IMR-90 (cell line): Measurements from ENCODE around the gene OR2A12. TPM values are rescaled to one million over a fixed set of nuclear protein-coding genes. Genes with fewer than 3 reads are reported as not detected.
"Not testable (repeated sequence)": the region's sequence is repeated elsewhere in the genome, so short reads cannot be mapped to it uniquely, and the experiment has no call there.

ENCODE experiments used
- ATAC-seq: fragments of 200-7000 bp; cut with Tn5 transposase; 2 replicates; pipeline ENCODE4 v1.9.1; 2020; ENCODE audit warnings: low read depth, mild to moderate bottlenecking, moderate library complexity
- BruUV-seq: library from RNA; stranded (reverse); fragments of 400-500 nt; replicated peaks from 2 replicates; lab custom pipeline; 2021; lab: Mats Ljungman, UMichigan
- CTCF ChIA-PET: fragments of 300-600 bp; formaldehyde crosslinking; extraction: SDS; loops from one replicate; lab custom pipeline; 2021; ENCODE audit warnings: antibody characterized with exemption; lab: Yijun Ruan, JAX
- POLR2A ChIA-PET: fragments of 300-600 bp; sonication (Branson Sonifier 250); formaldehyde crosslinking; loops from one replicate; lab custom pipeline; 2022; ENCODE audit warnings: antibody characterized with exemption; ENCODE audit not compliant: unreplicated experiment; lab: Charles Lee
- DNase-seq: peaks from one replicate; pipeline ENCODE4 v3.0.0; 2013
- H2AFZ ChIP-seq: replicated peaks from 2 replicates; pipeline ENCODE3; 2013; ENCODE audit warnings: low read length, mild to moderate bottlenecking; ENCODE audit not compliant: poor library complexity
- H2AK5ac ChIP-seq: 2 replicates; pipeline ENCODE4 v1.6.1; 2013; ENCODE audit warnings: low read depth, low read length, inconsistent platforms
- H2AK9ac ChIP-seq: replicated peaks from 2 replicates; pipeline ENCODE3; 2013; ENCODE audit warnings: mild to moderate bottlenecking, low read depth, low read length, moderate library complexity; ENCODE audit not compliant: poor library complexity
- H2BK120ac ChIP-seq: 2 replicates; pipeline ENCODE4 v1.6.1; 2013; ENCODE audit warnings: low read depth, low read length, inconsistent platforms
- H2BK15ac ChIP-seq: 3 replicates; pipeline ENCODE4 v1.6.1; 2013; ENCODE audit warnings: low read depth, low read length, inconsistent platforms
- H2BK20ac ChIP-seq: 2 replicates; pipeline ENCODE4 v1.6.1; 2013; ENCODE audit warnings: low read depth, mild to moderate bottlenecking, inconsistent platforms, low read length, moderate library complexity
- H2BK5ac ChIP-seq: 2 replicates; pipeline ENCODE4 v1.6.1; 2013; ENCODE audit warnings: mild to moderate bottlenecking, low read depth, low read length, inconsistent platforms; ENCODE audit not compliant: poor library complexity, severe bottlenecking
- H3K14ac ChIP-seq: replicated peaks from 2 replicates; pipeline ENCODE4 v1.6.1; 2013; ENCODE audit warnings: low read depth, low read length, inconsistent platforms
- H3K18ac ChIP-seq: 2 replicates; pipeline ENCODE4 v1.6.1; 2013; ENCODE audit warnings: low read depth, low read length, control low read depth
- H3K23ac ChIP-seq: 2 replicates; pipeline ENCODE4 v1.6.1; 2013; ENCODE audit warnings: low read depth, low read length, inconsistent platforms
- H3K27ac ChIP-seq: 2 replicates; pipeline ENCODE4 v1.5.1; 2013; ENCODE audit warnings: mild to moderate bottlenecking, control low read depth, low read length; ENCODE audit not compliant: insufficient read depth
- H3K27me3 ChIP-seq: 2 replicates; pipeline ENCODE4 v1.6.1; 2013; ENCODE audit warnings: low read length; ENCODE audit not compliant: control insufficient read depth, insufficient read depth
- H3K36me3 ChIP-seq: 2 replicates; pipeline ENCODE4 v1.6.1; 2013; ENCODE audit warnings: low read length, mixed read lengths; ENCODE audit not compliant: control insufficient read depth, insufficient read depth
- H3K4ac ChIP-seq: 2 replicates; pipeline ENCODE4 v1.6.1; 2013; ENCODE audit warnings: low read depth, low read length, inconsistent platforms
- H3K4me1 ChIP-seq: 2 replicates; pipeline ENCODE4 v1.6.1; 2013; ENCODE audit warnings: low read length, mixed read lengths; ENCODE audit not compliant: control insufficient read depth, insufficient read depth
- H3K4me2 ChIP-seq: 2 replicates; pipeline ENCODE4 v1.6.1; 2013; ENCODE audit warnings: low read depth, mild to moderate bottlenecking, control low read depth, low read length, moderate library complexity
- H3K4me3 ChIP-seq: 2 replicates; pipeline ENCODE4 v1.5.1; 2013; ENCODE audit warnings: low read depth, mild to moderate bottlenecking, control low read depth, low read length, moderate library complexity; ENCODE audit not compliant: insufficient read depth
- H3K56ac ChIP-seq: 2 replicates; pipeline ENCODE4 v1.6.1; 2013; ENCODE audit warnings: low read length, inconsistent platforms; ENCODE audit not compliant: insufficient read depth; ENCODE audit errors: extremely low read depth
- H3K79me1 ChIP-seq, 2 experiments: 2 replicates each; pipeline ENCODE4 v1.6.1; 2013; ENCODE audit warnings: low read length in 2 of 2, inconsistent platforms in 1 of 2, low read depth in 1 of 2
- H3K9ac ChIP-seq: 2 replicates; pipeline ENCODE4 v1.6.1; 2013; ENCODE audit warnings: low read depth, low read length, control low read depth
- H3K9me1 ChIP-seq: 2 replicates; pipeline ENCODE4 v1.6.1; 2013; ENCODE audit warnings: low read length, inconsistent platforms; ENCODE audit not compliant: insufficient read depth
- H3K9me3 ChIP-seq: 2 replicates; pipeline ENCODE4 v1.6.1; 2013; ENCODE audit warnings: low read length; ENCODE audit not compliant: control insufficient read depth, insufficient read depth
- H4K20me1 ChIP-seq: 2 replicates; pipeline ENCODE4 v1.6.1; 2013; ENCODE audit warnings: low read length, inconsistent platforms; ENCODE audit not compliant: insufficient read depth
- H4K5ac ChIP-seq: 2 replicates; pipeline ENCODE4 v1.6.1; 2013; ENCODE audit warnings: mild to moderate bottlenecking, low read depth, low read length, control low read depth
- H4K8ac ChIP-seq, 2 experiments: 2 replicates each; pipeline ENCODE4 v1.6.1; 2013; ENCODE audit warnings: low read depth in 2 of 2, low read length in 2 of 2, control low read depth in 1 of 2, inconsistent platforms in 1 of 2
- H4K91ac ChIP-seq: 2 replicates; pipeline ENCODE4 v1.6.1; 2013; ENCODE audit warnings: low read depth, low read length, inconsistent platforms; ENCODE audit not compliant: insufficient read depth
- FOS ChIP-seq: fragments of 150-350 bp; IDR thresholded peaks from 2 replicates; pipeline ENCODE4 v1.6.1; 2016; ENCODE audit warnings: low read depth, low read length
- MAFK ChIP-seq: IDR thresholded peaks from 2 replicates; pipeline ENCODE4 v1.6.1; 2012; ENCODE audit warnings: low read depth, low read length, improper control_type of control experiment
- RCOR1 ChIP-seq: IDR thresholded peaks from 2 replicates; pipeline ENCODE4 v1.6.1; 2012; ENCODE audit warnings: mild to moderate bottlenecking, low read length, improper control_type of control experiment; ENCODE audit not compliant: insufficient replicate concordance
- WGBS, 2 experiments: methylation state at CpG; one replicate each; pipeline versions ENCODE4 v1.1.5 to v1.1.7; 2013; ENCODE audit warnings: missing lambda C conversion rate in 2 of 2; ENCODE audit not compliant: insufficient read length in 1 of 2; ENCODE audit errors: extremely low coverage in 2 of 2; 5-methylcytosine and 5-hydroxymethylcytosine counted together
- dilution Hi-C: fragments of 300-500 bp; cut with HindIII; formaldehyde crosslinking; loops from one replicate; pipeline ENCODE4 v1.14.3; 2018; ENCODE audit warnings: low sequenced_read_pairs; ENCODE audit not compliant: unreplicated experiment
- in situ Hi-C: fragments of 300-500 bp; cut with MboI; formaldehyde crosslinking; loops from 3 replicates; pipeline ENCODE4 v1.14.3; 2019; ENCODE audit warnings: low sequenced_read_pairs, inconsistent platforms, mixed read lengths
- intact Hi-C: fragments of 100-400 bp; cut with micrococcal nuclease; formaldehyde crosslinking; loops from 2 replicates; pipeline ENCODE4 v1.10.0; 2022
- polyA plus RNA-seq, 3 experiments: library from polyadenylated mRNA; depleted of rRNA; stranded (reverse); fragments of >200 nt; gene quantifications; 2 replicates each; pipeline ENCODE4 v1.2.3, GENCODE V29; 2012; ENCODE audit warnings: low replicate concordance in 1 of 3
- total RNA-seq: library from RNA; depleted of rRNA; stranded (reverse); fragments of >200 nt; gene quantifications from 2 replicates; pipeline ENCODE4 v1.2.3, GENCODE V29; 2012

OR2A12 gene
- total and polyA plus RNA-seq, 2 of the 4 experiments (the other 2 are of a cell fraction) = not detected

GRCh38 chr7:144050093-144050492 is 36.0 kb upstream of the OR2A12 start:
- Histone ChIP-seq H2AK9ac (no peak overlapping the region), H3K4ac (no peak overlapping the region), H2BK120ac (no peak overlapping the region), H4K91ac (no peak overlapping the region), H4K20me1 (no peaks in the 10 kb centered on the region), H4K5ac (no peak overlapping the region), H2AFZ (no peak overlapping the region), H3K4me2 (no peak overlapping the region), H3K79me1 (no peaks in the 10 kb centered on the region), H3K27ac (no peak overlapping the region), H2BK5ac (no peak overlapping the region), H3K9me1 (no peaks in the 10 kb centered on the region), H3K56ac (no peak overlapping the region), H4K8ac (no peak overlapping the region), H2AK5ac (no peak overlapping the region), H3K9me3 (no peaks in the 10 kb centered on the region), H3K36me3 (no peaks in the 10 kb centered on the region), H2BK20ac (no peak overlapping the region), H3K9ac (no peak overlapping the region), H3K4me1 (no peaks in the 10 kb centered on the region), H2BK15ac (no peak overlapping the region), H3K18ac (no peak overlapping the region), H3K14ac (no peak overlapping the region), H3K4me3 (no peak overlapping the region), H3K23ac (no peak overlapping the region), H3K27me3 (no peaks in the 10 kb centered on the region)
- ChIA-PET CTCF (no interaction called here), POLR2A (no interaction called here)
- no peak for DNase-seq
- TF ChIP-seq MAFK (no peak), RCOR1 (no peak), FOS (no peak)
- WGBS, 2 experiments = 54% methylated on average over 2 of the region's 3 CpGs; no CpG with 5 or more reads in 1 of the 2 experiments
- BruUV-seq = no TSS peak
- in situ Hi-C loops (no loop called here), intact Hi-C loops (no loop called here), dilution Hi-C loops (no loop called here)
- no peak for ATAC-seq

DNA sequence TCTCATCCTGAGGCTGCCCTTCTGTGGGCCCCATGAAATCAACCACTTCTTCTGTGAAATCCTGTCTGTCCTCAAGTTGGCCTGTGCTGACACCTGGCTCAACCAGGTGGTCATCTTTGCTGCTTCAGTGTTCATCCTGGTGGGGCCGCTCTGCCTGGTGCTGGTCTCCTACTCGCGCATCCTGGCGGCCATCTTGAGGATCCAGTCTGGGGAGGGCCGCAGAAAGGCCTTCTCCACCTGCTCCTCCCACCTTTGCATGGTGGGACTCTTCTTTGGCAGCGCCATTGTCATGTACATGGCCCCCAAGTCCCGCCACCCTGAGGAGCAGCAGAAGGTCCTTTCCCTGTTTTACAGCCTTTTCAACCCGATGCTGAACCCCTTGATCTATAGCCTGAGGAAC is 35.2 kb upstream of the OR2A12 start:
- H2BK5ac ChIP-seq, DNase-seq, H3K79me1 ChIP-seq, H2BK120ac ChIP-seq, H2AFZ ChIP-seq, H3K27ac ChIP-seq, H3K9ac ChIP-seq, H3K4me1 ChIP-seq, H2BK20ac ChIP-seq, H4K5ac ChIP-seq, H3K14ac ChIP-seq, H3K36me3 ChIP-seq, H2BK15ac ChIP-seq, POLR2A ChIA-PET, dilution Hi-C loops, H3K4me2 ChIP-seq, H4K8ac ChIP-seq, ATAC-seq, in situ Hi-C loops, H2AK5ac ChIP-seq, H3K9me1 ChIP-seq, H3K4me3 ChIP-seq, H3K9me3 ChIP-seq, H3K27me3 ChIP-seq, H2AK9ac ChIP-seq, BruUV-seq, CTCF ChIA-PET, H4K91ac ChIP-seq, H3K4ac ChIP-seq, H3K23ac ChIP-seq, intact Hi-C loops, H3K18ac ChIP-seq, H3K56ac ChIP-seq, H4K20me1 ChIP-seq: not testable (repeated sequence)
- no CpG with 5 or more reads among the region's 8 CpGs for WGBS, 2 experiments
